ENCODE data around the gene MRPS34. TPM values are rescaled to one million over a fixed set of nuclear protein-coding genes. Genes with fewer than 3 reads are reported as not detected.

Gene MRPS34
- total RNA-seq, 2 donors from 2014 or later = 51.4 to 99.6 TPM

GRCh38 chr16:1768767-1769401 is 4.0 kb downstream of the MRPS34 start:
- TF ChIP-seq POLR2A (IDR thresholded peaks at IDR 0.05) (no peak), CTCF (IDR thresholded peaks at IDR 0.05) (no peak)
- intact Hi-C loops (cut with DNase I) = no loop called here
- Histone ChIP-seq H3K4me1 (peaks cover 33% of the 10 kb centered on the region), H3K4me3 (no peak overlapping the region), H3K36me3 (replicated peaks in 1 of 2; ENCODE audit: insufficient read depth in 1 of 2, low read depth in 2 of 2) (peaks cover 9 to 22% of the 10 kb centered on the region in 2 donors), H3K9me3 (no peaks in the 10 kb centered on the region), H3K27ac (peak overlapping the region in 1 of 4 donors; percentile 12), H3K27me3 (no peaks in the 10 kb centered on the region)
- 88% methylated on average over 26 of the region's 26 CpGs; no CpG with 5 or more reads in 1 of the 2 donors for WGBS, 2 donors
- DNase-seq = peak in 1 of 4 donors; percentile 28
- no peak for ATAC-seq

- 90 to 93% methylated on average over 22 to 40 of the region's 41 CpGs for WGBS, 2 donors
- peaks cover 9 to 22% of the 10 kb centered on the region in 2 donors for H3K36me3 ChIP-seq (replicated peaks in 1 of 2; ENCODE audit: insufficient read depth in 1 of 2, low read depth in 2 of 2)
- H3K9me3 ChIP-seq = no peaks in the 10 kb centered on the region
- intact Hi-C loops (cut with DNase I) = no loop called here
- no peak for DNase-seq
- no peak overlapping the region for H3K27ac ChIP-seq
- H3K4me3 ChIP-seq = no peak overlapping the region
- no peak for TF ChIP-seq POLR2A (IDR thresholded peaks at IDR 0.05)
- TF ChIP-seq CTCF (IDR thresholded peaks at IDR 0.05) = no peak
- H3K4me1 ChIP-seq = peaks cover 29% of the 10 kb centered on the region
- no peak for ATAC-seq
- H3K27me3 ChIP-seq = no peaks in the 10 kb centered on the region
These were observed 4.7 kb downstream of the MRPS34 start for GRCh38 chr16:1768061-1768766.

- intact Hi-C loops (cut with DNase I) = no loop called here
- no peak for DNase-seq
- TF ChIP-seq CTCF (IDR thresholded peaks at IDR 0.05) (no peak), POLR2A (IDR thresholded peaks at IDR 0.05) (no peak)
- WGBS, 2 donors = 91 to 92% methylated on average over 11 to 34 of the region's 42 CpGs
- Histone ChIP-seq H3K27ac (no peak overlapping the region), H3K27me3 (no peaks in the 10 kb centered on the region), H3K36me3 (replicated peaks in 1 of 2; ENCODE audit: insufficient read depth in 1 of 2, low read depth in 2 of 2) (peaks cover 12 to 22% of the 10 kb centered on the region in 2 donors), H3K4me1 (peaks cover 27% of the 10 kb centered on the region), H3K4me3 (no peak overlapping the region), H3K9me3 (no peaks in the 10 kb centered on the region)
- ATAC-seq = no peak
These were observed 5.6 kb downstream of the MRPS34 start for GRCh38 chr16:1767116-1767994.

- Histone ChIP-seq H3K4me1 (peaks cover 20% of the 10 kb centered on the region), H3K27me3 (no peaks in the 10 kb centered on the region), H3K9me3 (no peaks in the 10 kb centered on the region), H3K36me3 (replicated peaks in 1 of 2; ENCODE audit: insufficient read depth in 1 of 2, low read depth in 2 of 2) (peaks cover 12 to 22% of the 10 kb centered on the region in 2 donors), H3K27ac (no peak overlapping the region), H3K4me3 (no peak overlapping the region)
- DNase-seq (no peak), ATAC-seq (no peak)
- no peak for TF ChIP-seq CTCF (IDR thresholded peaks at IDR 0.05)
- TF ChIP-seq POLR2A (IDR thresholded peaks at IDR 0.05) = no peak
- intact Hi-C loops (cut with DNase I) = no loop called here
- WGBS, 2 donors = 94% methylated on average over 15 of the region's 18 CpGs; no CpG with 5 or more reads in 1 of the 2 donors
These were observed 6.2 kb downstream of the MRPS34 start for GRCh38 chr16:1766701-1767100.

Measured in body of pancreas (tissue), 4 donors.